ENCODE measurements around the gene GPR12.
"Not testable (repeated sequence)": the region's sequence is repeated elsewhere in the genome, so short reads cannot be mapped to it uniquely, and the experiment has no call there.

Gene GPR12

DNA sequence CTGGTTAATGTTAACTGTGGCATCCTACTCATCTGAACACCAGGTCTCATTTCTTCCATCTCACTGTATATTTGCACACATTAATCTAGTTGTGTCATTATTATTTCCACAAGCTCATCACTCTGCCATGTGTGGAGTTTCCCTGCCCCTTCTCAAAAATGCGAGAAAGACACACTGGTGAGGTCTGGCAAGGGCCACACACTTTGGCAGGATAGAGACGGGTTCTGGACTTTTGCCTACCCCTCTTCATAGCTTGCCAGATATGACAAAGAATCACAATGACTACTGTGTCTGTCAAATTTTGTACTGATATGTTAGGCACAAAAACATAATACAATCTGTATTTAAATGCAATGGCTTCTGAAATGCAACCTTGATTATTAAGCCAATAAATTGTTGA lies 12.9 kb downstream of the GPR12 start:
- no peak for DNase-seq (ENCODE audit: low read depth)

DNA sequence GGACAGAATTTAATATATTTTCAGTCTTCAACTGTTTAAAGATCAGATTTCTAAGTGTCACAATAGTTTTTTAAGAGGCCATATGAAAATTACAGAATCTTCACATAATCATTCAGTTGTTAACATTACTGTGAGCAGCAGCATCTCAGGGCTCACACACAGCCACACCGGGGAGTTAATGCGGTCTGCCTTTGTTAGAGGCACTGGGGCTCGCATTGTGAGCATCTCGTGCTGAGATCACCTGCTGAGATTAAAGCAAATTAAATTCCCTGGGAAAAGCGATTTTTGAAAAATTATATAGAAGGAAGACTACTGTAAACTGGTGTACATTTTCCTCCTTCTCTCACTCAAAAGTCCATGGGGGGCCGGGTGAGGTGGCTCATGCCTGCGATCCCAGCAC lies 16.6 kb downstream of the GPR12 start:
- DNase-seq (ENCODE audit: low read depth), result no peak

DNA sequence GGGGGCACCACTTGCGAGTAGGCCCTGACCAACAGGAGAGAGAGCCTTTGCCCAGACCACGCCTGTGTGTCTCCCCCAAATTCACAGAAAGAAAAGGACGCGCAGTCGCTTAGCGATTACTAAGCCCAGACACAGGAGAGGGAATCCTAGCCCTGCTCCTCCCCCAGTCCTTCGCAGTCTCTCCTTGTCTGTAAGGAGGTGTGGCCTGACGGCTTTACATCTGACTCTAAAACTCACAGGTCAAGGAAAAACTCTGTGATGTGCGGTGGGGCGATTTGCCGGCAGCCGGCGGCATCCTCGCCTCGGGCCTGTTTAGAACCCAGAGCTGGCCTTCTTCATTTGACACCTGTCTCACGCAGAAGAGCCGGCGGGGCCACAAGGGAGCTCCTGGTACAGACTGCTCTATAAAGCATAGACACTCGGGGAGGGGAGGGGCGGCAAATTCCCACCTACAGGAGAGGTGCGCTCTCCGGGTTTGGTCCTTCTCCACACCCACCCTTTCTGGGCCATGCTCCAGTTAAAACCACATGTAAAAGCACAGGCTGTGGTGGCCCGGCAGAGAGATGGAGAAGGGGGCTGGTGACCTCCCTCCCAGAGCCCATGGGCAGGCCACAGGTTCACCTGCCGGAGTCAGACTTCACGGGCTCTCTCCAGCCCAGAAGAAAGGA lies 17.8 kb downstream of the GPR12 start:
- DNase-seq (ENCODE audit: low read depth), result no peak

DNA sequence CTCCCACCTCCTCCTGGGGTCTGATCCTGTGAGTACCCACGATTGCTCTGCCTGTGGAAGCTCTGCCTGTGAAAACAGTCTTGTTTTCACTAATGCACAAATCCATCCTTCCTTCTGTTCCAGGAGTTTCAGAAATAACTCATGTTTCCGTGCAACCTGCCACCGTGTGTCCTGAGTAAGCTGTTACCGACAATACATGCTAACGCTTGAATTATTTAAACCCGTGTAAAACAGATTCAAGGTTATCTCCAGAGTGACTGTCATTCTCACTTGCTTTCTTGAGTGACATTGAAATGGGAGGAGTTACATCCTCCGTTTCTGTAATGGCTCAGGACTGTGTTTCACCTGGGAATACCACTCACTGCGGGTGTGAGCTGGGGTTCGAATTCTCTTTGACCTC lies 24.9 kb downstream of the GPR12 start:
- DNase-seq (ENCODE audit: low read depth), result no peak

DNA sequence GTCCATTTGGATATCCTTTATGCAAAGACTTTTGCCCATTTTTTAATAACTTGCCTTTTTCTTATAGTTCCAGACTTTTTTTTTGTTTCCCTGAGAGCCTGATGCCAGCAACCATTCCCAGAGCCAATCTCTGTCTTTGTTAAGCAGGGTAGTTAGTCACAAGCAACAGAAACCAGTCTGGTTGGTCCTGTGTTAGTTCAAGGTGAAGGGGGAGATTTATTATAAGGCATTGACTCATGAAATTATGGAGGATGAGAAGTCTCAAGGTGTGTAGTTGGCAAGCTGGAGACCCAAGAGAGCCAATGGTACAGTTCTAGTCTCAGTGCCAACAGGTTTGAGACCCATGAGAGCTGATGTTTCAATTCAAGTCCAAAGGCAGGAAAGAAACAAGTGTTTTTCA lies 33.0 kb downstream of the GPR12 start:
- no peak for DNase-seq (ENCODE audit: low read depth)

DNA sequence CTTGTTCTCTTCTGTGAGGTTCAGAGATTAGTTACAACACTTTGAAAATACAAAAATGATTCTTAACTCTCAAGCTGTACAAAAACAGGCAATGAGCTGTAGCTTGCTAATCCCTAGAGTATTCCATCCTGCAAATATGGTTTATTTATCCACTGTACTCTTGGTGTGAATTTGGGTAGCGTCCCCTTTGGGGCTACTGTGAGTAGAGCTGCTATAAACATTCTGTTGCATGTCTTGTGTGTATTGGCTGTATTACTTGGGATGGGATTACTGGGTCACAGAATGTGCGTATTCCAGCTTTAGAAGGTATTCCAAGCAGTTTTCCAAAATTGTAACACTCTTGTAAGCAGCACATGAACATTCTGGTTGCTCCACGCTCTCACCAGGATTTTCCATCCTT lies 33.5 kb downstream of the GPR12 start:
- DNase-seq (ENCODE audit: low read depth), result no peak

DNA sequence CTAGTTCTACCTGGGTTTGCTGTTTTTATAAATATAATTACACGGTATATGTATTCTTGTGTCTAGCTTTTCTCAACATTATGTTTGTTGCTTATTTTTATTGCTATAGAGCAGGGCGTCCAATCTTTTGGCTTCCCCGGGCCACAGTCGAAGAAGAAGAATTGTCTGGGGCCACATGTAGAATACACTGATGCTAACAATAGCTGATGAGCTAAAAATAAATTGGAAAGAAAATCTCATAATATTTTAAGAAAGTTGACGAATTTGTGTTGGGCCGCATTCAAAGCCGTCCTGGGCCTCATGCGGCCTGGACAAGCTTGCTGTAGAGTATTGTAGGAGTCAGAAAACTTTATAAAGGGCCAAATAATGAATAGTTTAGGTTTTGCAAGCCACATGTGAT lies 33.9 kb downstream of the GPR12 start:
- no peak for DNase-seq (ENCODE audit: low read depth)

DNA sequence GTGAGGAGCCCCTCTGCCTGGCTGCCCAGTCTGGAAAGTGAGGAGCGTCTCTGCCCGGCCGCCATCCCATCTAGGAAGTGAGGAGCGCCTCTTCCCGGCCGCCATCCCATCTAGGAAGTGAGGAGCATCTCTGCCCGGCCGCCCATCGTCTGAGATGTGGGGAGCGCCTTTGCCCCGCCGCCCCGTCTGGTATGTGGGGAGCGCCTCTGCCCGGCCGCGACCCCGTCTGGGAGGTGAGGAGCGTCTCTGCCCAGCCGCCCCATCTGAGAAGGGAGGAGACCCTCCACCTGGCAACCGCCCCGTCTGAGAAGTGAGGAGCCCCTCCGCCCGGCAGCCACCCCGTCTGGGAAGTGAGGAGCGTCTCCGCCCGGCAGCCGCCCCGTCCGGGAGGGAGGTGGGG lies 37.0 kb downstream of the GPR12 start:
- DNase-seq (ENCODE audit: low read depth), result not testable (repeated sequence)

DNA sequence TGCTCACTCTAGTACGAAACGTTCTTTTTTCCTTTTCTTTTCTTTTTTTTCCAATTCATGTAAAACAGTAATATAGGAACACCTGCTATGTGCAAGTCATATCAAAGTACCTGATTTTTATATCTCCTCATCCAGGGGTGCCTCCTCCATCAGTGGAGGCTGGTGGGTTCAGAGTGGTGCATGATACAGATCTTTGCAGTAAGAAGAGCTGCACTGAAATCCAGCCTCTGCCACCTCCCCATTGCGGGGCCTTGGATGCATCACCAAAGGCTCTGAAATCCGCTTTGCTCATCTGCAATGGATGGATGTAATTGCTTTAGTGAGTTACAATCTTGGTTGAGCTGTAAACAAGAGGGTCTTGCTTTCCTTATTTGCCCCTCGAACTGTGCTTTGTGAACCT lies 38.3 kb downstream of the GPR12 start:
- no peak for DNase-seq (ENCODE audit: low read depth)

DNA sequence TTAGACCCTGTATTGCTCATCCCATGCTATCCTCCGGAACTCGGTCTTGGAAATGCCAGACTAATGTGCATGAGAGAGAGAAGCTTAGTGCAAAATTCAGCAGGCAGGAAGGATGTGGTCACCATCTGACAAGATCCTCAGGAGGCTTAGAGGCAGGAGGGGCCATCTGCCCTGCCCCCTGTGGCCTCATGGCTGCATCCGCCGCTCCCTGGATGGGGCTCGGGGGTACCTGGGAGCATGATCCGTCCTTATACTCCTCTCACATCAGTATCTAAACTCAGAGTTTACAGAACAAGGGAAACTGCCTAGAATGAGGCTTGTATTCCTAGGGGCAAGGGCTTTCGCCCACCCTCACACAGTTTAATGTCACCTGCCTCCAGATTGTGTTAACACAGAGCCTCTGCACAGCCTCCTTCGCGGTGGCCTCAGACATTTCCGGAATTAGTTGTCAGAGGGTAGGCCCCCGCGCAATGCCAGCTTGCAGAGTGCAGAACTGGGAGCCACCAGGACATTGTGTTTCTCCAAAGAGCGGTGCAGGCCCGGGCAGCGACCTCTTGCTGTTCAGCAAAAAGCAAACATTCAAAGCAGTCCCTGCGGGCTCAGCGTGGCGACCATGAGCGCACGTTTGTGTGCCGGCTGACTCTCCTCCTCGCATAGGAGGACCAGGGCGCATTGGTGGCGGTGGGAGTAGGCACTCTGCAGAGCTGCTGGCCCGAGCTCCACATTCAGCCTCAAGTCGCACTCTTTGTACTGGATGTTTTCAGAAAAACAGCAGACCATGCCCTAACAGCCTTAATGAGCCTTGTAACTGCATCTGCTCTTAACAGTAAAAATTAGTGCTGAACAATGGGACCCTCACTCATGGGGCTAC lies 39.1 kb downstream of the GPR12 start:
- peak; percentile 10 for DNase-seq (ENCODE audit: low read depth)

DNA sequence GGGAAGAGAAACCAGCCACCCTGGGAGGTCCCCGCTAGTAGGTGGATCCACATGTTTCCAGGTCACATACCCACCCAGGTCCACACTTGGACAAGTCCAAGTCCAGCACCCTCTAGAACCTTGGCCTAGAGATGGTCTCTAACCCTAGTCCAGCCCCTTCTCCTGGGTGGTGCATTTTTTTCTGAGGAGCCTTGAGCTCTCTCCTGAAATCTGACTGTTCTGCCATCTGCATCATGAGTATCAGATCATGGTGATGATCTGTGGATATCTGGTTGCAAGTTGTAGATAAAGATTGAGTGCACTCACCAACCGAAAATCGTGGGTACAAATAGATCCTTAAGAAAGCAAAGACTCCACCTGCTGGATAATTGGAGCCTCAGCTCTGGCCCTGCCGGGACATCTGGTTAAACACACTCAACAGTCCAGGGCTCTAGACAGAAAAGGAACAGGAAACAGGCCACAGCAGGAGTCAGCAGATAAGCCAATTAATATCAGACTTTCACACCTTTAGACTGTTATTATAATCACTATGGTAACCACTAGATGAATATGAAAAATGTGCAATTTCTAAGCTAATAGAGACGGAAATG lies 41.1 kb downstream of the GPR12 start:
- DNase-seq (ENCODE audit: low read depth), result no peak

DNA sequence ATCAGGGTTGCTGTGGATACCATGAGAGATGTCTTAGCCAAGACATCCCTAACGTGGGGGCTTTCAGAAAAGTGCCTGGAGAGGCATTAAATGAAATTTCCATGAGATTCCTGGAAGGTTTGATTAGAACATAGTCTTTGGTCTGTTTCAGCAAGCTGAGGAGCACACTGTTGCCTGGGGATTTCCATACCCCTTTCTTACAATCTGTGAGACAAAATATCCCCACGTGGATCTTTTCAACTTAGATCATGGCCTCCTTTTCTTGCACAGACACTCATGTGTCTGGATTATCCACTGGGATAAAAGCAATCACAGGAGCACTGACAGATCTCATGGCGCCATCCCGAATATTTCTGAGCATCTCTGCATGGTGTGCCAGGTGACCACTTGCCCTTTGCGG lies 41.7 kb downstream of the GPR12 start:
- DNase-seq (ENCODE audit: low read depth), result no peak

DNA sequence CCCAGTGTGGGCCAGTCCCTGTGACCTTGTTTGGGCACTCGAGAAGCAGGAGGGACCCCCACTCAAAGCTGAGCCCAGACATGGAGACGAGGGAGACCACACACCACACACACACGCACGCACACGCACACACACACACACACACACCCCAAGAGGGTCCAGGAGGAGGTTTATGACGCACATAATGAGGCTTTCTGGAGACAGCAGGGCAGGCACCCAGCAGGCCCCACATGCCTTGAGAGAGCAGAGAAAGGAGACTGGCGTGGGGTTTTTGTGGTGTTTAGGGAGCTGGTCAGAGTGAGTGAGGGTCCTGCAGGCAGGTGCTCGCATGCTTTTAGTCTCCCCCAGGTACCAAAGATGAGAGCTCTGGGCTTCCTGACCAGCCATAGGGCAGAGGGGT lies 42.4 kb downstream of the GPR12 start:
- DNase-seq (ENCODE audit: low read depth), result no peak

DNA sequence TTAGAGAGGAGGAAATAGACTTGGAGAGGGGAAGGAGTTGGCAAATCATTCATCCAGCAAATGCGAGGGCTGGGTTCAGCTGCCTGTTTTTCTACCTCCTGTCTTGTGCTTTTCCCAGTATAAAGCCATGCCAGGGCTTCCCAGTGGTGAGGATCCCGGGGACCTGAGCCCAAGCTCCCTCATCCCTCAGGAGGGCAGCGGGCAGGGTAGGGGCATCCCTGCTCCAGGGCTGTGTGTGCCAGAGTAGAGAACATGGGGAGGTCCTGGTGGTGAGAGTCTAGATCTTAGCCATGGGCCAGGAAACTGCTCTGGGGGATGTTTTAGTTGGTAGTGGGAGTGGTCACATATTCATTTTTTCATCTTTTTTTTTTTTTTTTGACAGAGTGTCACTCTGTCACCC lies 43.6 kb downstream of the GPR12 start:
- DNase-seq (ENCODE audit: low read depth), result no peak

DNA sequence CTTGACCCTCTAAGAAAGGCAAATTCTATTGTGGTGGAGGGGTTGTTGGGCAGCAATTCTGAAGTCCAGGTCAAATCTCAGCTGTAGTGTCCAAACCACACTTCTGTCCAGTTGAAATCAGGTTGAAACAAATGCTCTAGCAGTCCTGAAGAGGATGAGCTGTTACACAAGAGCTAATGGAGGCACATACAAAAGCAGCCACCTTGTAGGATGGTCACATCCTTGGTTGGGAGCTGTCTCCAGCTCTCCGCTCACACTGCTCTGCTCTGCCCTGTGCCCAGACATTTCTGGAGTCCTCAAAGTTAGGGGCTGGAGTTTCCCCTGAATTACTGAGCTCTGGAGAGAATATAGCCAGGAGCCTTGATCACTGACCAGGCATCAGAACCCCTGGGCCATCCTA lies 47.2 kb downstream of the GPR12 start:
- no peak for DNase-seq (ENCODE audit: low read depth)

DNA sequence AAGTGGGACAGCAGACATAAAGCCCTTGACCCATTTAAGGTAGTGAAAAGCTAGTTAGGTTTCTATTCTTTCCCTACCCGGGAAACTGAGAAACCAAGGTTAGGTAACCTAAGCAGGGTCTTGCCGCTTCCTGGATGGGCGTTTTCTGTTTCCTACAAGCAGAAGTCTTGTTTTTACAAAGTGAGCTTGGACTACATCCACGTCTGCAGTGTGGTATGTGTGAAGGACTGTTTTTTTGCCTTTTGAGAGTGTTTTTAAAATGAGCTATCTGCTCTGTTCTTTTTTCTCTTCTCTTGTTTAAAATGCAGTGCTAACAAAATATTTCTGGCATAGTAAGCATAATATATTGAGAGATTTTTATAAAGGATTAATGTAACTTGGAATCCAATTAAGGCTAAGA lies 49.4 kb downstream of the GPR12 start:
- no peak for DNase-seq (ENCODE audit: low read depth)

DNA sequence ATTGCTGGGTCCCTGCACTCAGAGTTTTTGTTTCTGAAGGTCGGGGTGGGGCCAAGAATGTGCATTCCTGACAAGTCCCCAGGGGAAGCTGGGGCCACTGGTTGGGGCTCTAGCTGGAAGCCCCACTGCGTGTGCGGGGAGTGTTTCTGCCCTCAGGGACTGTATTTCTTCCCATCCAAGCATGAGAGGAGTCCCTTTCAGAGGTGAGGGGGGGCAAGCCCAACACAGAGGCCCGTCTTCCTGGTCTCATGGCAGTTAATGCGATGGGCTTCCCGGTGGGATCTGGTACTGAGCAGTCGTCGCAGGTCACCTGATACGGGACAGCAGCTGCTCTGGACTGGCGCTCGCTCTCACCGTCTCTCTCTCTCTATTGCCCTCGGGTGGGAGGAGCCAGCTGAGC lies 50.4 kb downstream of the GPR12 start:
- no peak for DNase-seq (ENCODE audit: low read depth)

DNA sequence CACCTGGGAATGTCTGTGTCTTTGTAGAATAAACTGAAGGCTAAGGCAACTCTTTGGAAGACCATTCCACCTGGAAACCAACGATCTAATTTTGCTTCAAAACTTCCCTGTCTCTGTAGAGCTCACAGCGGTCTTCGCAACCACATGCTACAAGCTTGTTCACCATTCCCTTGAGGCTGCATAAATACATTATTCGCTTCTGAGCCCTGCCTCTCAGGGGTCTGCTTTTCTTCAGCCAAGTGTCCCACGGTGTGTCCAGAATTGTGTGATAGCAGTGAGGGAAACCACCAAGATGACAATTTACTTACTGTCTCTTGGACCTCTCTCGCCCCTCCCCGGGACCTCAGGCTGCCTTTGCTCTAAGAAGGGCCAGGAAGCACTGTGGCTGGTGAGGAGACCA lies 51.1 kb downstream of the GPR12 start:
- DNase-seq (ENCODE audit: low read depth), result no peak

DNA sequence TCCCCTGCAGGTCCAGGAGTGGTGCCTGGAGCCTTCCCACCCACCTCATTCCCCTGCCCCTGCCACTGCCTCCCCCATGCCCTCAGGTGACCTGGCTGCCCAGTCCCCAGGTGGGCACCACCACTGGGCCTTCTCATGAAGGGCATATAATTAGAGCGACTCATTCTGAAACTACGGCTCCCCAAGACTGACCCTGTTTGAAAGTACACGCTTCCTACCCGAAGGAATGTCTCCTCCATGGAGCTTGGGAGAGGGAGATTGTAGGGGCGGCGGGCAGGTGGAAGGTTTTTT lies 52.6 kb downstream of the GPR12 start:
- no peak for DNase-seq (ENCODE audit: low read depth)

DNA sequence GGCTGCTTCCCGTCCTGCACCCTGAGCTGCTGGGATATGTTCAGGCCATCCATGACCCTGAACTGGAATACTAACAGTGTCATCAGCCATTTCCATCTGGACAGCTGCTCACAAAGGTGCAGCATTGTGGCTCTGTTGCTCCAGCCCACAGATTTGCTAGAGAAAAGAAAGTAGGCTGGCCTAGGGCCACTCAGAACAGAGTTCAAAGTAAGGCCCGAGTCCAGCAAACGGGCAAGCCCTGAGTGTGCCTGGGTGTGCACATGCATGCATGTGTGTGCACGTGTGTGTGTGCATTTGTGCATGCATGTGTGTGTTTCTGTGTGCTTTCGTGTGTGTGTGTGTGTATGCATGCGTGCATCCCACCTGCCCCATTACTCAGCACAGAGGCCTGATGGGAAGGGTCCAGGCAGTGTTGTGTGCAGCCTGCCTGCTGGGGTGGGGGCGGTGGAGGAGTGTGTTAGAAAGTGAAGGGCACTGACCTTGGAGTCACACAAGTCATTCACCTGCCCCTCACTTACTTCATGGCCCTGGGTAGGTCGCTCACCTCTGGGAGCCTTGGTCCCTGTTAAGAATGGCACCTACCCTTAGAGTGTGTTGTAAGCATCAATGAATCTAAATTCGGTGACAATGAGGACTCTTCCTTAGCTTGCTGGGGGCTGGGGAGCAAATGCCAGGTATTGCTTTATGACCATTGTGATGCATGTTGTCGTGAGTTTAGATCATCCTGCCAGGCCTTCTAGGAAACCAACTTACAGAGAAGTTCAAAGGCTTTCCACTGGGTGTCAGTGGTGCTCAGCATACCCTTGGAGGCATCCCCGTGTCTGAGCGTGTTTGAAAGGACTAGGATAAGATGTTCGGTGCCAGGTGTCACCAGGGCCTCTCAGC lies 53.2 kb downstream of the GPR12 start:
- no peak for DNase-seq (ENCODE audit: low read depth)

DNA sequence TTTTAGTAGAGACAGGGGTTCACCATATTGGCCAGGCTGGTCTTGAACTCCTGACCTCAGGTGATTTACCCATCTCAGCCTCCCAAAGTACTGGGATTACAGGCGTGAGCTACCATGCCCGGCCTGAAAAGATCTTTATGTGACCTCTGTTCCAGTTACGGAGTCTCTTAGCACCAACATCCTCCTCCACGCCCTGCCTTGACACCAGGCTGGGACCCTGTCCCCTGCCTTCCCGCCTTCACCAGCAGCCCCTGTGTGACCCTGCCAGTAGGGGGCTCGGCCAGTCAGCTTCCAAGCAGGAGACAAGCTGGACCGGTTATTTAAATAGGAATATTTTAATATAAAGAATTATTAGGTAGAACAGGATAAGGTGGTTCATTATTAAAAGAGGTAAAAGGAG lies 54.2 kb downstream of the GPR12 start:
- no peak for DNase-seq (ENCODE audit: low read depth)

DNA sequence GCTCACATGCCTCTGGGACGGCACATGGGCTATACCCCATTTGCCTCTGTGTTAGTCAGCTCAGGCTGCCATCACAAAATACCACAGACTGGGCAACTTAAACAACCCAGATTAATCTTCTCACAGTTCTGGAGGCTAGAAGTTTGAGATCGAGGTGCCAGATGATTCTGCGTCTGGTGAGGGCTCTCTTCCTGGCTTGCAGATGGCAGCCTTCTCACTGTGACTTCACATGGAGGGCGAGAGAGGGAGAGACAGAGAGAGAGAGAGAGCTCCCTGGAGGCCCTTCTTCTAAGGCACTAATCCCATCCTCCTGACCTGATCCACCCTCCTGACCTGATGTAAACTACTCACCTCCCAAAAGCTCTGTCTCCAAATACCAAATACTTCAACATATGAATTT lies 55.0 kb downstream of the GPR12 start:
- no peak for DNase-seq (ENCODE audit: low read depth)
